ENCODE data around the gene CCL4. TPM values are rescaled to one million over a fixed set of nuclear protein-coding genes. Genes with fewer than 3 reads are reported as not detected.
"Not testable (repeated sequence)": the region's sequence is repeated elsewhere in the genome, so short reads cannot be mapped to it uniquely, and the experiment has no call there.

Gene CCL4
- polyA plus RNA-seq, 3 donors from 2014 or later: 748 to 1,008 (median 970) TPM

- peaks cover 13 to 19% (median 13%) of the 10 kb centered on the region in 3 donors for H3K27me3 Mint-ChIP-seq (ENCODE audit: low read depth in 3 of 3)
- peak overlapping the region; percentile 65 to 99 (median 69) for H3K4me3 Mint-ChIP-seq
- not testable (repeated sequence) for DNase-seq, H3K9me3 Mint-ChIP-seq
- peaks cover 24 to 30% (median 29%) of the 10 kb centered on the region in 3 donors for H3K36me3 Mint-ChIP-seq
- peaks cover 74 to 76% of the 10 kb centered on the region in 2 donors for H3K4me1 Mint-ChIP-seq
- peak overlapping the region; percentile 94 to 99 (median 98) for H3K27ac Mint-ChIP-seq
Measured at GRCh38 chr17:36108265-36108664, 4.6 kb downstream of the CCL4 start.

GRCh38 chr17:36111068-36111490 is 7.5 kb downstream of the CCL4 start:
- H3K4me3 Mint-ChIP-seq: no peak overlapping the region
- H3K27ac Mint-ChIP-seq: peak overlapping the region in 3 of 6 donors; percentile 18 to 81 (median 78)
- peaks cover 3 to 9% (median 7%) of the 10 kb centered on the region in 3 donors for H3K27me3 Mint-ChIP-seq (ENCODE audit: low read depth in 3 of 3)
- peaks cover 57 to 59% of the 10 kb centered on the region in 2 donors for H3K4me1 Mint-ChIP-seq
- DNase-seq: no peak
- peaks cover 11 to 24% (median 22%) of the 10 kb centered on the region in 3 donors for H3K36me3 Mint-ChIP-seq
- peaks cover 0 to 4% (median 0%) of the 10 kb centered on the region in 6 donors for H3K9me3 Mint-ChIP-seq

GRCh38 chr17:36112572-36112971 is 8.9 kb downstream of the CCL4 start:
- Mint-ChIP-seq H3K4me1 (peaks cover 46 to 52% of the 10 kb centered on the region in 2 donors), H3K36me3 (peaks cover 10 to 24% (median 22%) of the 10 kb centered on the region in 3 donors), H3K9me3 (peaks cover 0 to 4% (median 0%) of the 10 kb centered on the region in 6 donors), H3K27me3 (ENCODE audit: low read depth in 3 of 3) (peaks cover 2 to 7% (median 3%) of the 10 kb centered on the region in 3 donors), H3K4me3 (peak overlapping the region in 1 of 5 donors; percentile 10), H3K27ac (peak overlapping the region in 4 of 6 donors; percentile 18 to 41 (median 30))
- no peak for DNase-seq

GRCh38 chr17:36113131-36113530 is 9.5 kb downstream of the CCL4 start:
- not testable (repeated sequence) for H3K9me3 Mint-ChIP-seq; DNase-seq; H3K27me3 Mint-ChIP-seq (ENCODE audit: low read depth in 3 of 3); H3K4me3 Mint-ChIP-seq
- peak overlapping the region in 1 of 6 donors; percentile 49 for H3K27ac Mint-ChIP-seq
- peaks cover 41 to 47% of the 10 kb centered on the region in 2 donors for H3K4me1 Mint-ChIP-seq
- peaks cover 10 to 24% (median 22%) of the 10 kb centered on the region in 3 donors for H3K36me3 Mint-ChIP-seq

- peaks cover 44 to 48% of the 10 kb centered on the region in 2 donors for H3K4me1 Mint-ChIP-seq
- not testable (repeated sequence) for H3K27me3 Mint-ChIP-seq (ENCODE audit: low read depth in 3 of 3); H3K4me3 Mint-ChIP-seq; DNase-seq; H3K9me3 Mint-ChIP-seq
- peak overlapping the region in 1 of 6 donors; percentile 3 for H3K27ac Mint-ChIP-seq
- H3K36me3 Mint-ChIP-seq: peaks cover 10 to 24% (median 22%) of the 10 kb centered on the region in 3 donors
Measured at GRCh38 chr17:36114971-36115648, 11.5 kb downstream of the CCL4 start.

GRCh38 chr17:36115649-36115977 is 12.0 kb downstream of the CCL4 start:
- peak overlapping the region in 1 of 5 donors; percentile 18 for H3K4me3 Mint-ChIP-seq
- not testable (repeated sequence) for H3K9me3 Mint-ChIP-seq; H3K27me3 Mint-ChIP-seq (ENCODE audit: low read depth in 3 of 3); DNase-seq
- H3K27ac Mint-ChIP-seq: peak overlapping the region in 2 of 6 donors; percentile 3 to 86
- peaks cover 15 to 29% (median 23%) of the 10 kb centered on the region in 3 donors for H3K36me3 Mint-ChIP-seq
- peaks cover 49 to 50% of the 10 kb centered on the region in 2 donors for H3K4me1 Mint-ChIP-seq

- Mint-ChIP-seq H3K4me1 (peaks cover 46 to 53% of the 10 kb centered on the region in 2 donors), H3K36me3 (peaks cover 18 to 37% (median 21%) of the 10 kb centered on the region in 3 donors), H3K27me3 (ENCODE audit: low read depth in 3 of 3) (peaks cover 0 to 7% (median 5%) of the 10 kb centered on the region in 3 donors), H3K27ac (peak overlapping the region in 5 of 6 donors; percentile 22 to 81 (median 79)), H3K9me3 (peaks cover 0 to under 1% (median 0%) of the 10 kb centered on the region in 6 donors), H3K4me3 (peak overlapping the region in 3 of 5 donors; percentile 38 to 73 (median 38))
- DNase-seq: no peak
Measured at GRCh38 chr17:36117505-36118382, 14.1 kb downstream of the CCL4 start.

- Mint-ChIP-seq H3K27ac (peak overlapping the region in 5 of 6 donors; percentile 22 to 81 (median 72)), H3K9me3 (no peaks in the 10 kb centered on the region), H3K4me3 (peak overlapping the region in 4 of 5 donors; percentile 33 to 73 (median 36)), H3K27me3 (ENCODE audit: low read depth in 3 of 3) (peaks cover 0 to 7% (median 5%) of the 10 kb centered on the region in 3 donors), H3K36me3 (peaks cover 17 to 33% (median 19%) of the 10 kb centered on the region in 3 donors), H3K4me1 (peaks cover 44 to 51% of the 10 kb centered on the region in 2 donors)
- DNase-seq: peak in 2 of 3 donors; percentile 17 to 26
Measured at GRCh38 chr17:36118477-36119353, 15.1 kb downstream of the CCL4 start.

GRCh38 chr17:36120221-36120620 is 16.6 kb downstream of the CCL4 start:
- Mint-ChIP-seq H3K36me3 (peaks cover 11 to 25% (median 14%) of the 10 kb centered on the region in 3 donors), H3K4me3 (peak overlapping the region in 2 of 5 donors; percentile 30 to 38), H3K27ac (peak overlapping the region in 2 of 6 donors; percentile 2 to 57), H3K9me3 (peaks cover 0 to under 1% (median 0%) of the 10 kb centered on the region in 6 donors), H3K27me3 (ENCODE audit: low read depth in 3 of 3) (peaks cover 0 to 5% (median 5%) of the 10 kb centered on the region in 3 donors), H3K4me1 (peaks cover 39 to 48% of the 10 kb centered on the region in 2 donors)
- no peak for DNase-seq

GRCh38 chr17:36121099-36121498 is 17.5 kb downstream of the CCL4 start:
- peaks cover 35 to 48% of the 10 kb centered on the region in 2 donors for H3K4me1 Mint-ChIP-seq
- H3K27me3 Mint-ChIP-seq (ENCODE audit: low read depth in 3 of 3); DNase-seq; H3K9me3 Mint-ChIP-seq: not testable (repeated sequence)
- peak overlapping the region in 3 of 6 donors; percentile 12 to 57 (median 13) for H3K27ac Mint-ChIP-seq
- peak overlapping the region in 2 of 5 donors; percentile 30 to 38 for H3K4me3 Mint-ChIP-seq
- H3K36me3 Mint-ChIP-seq: peaks cover 14 to 30% (median 17%) of the 10 kb centered on the region in 3 donors

GRCh38 chr17:36123431-36123830 is 19.8 kb downstream of the CCL4 start:
- Mint-ChIP-seq H3K36me3 (peaks cover 34 to 51% (median 34%) of the 10 kb centered on the region in 3 donors), H3K4me1 (peaks cover 47 to 54% of the 10 kb centered on the region in 2 donors), H3K27me3 (ENCODE audit: low read depth in 3 of 3) (peaks cover 0 to 5% (median 4%) of the 10 kb centered on the region in 3 donors), H3K9me3 (peaks cover 0 to 12% (median 4%) of the 10 kb centered on the region in 6 donors), H3K27ac (peak overlapping the region in 5 of 6 donors; percentile 17 to 65 (median 42)), H3K4me3 (no peak overlapping the region)
- DNase-seq: no peak

- H3K9me3 Mint-ChIP-seq: peaks cover 0 to 12% (median 4%) of the 10 kb centered on the region in 6 donors
- peaks cover 0 to 4% (median 3%) of the 10 kb centered on the region in 3 donors for H3K27me3 Mint-ChIP-seq (ENCODE audit: low read depth in 3 of 3)
- DNase-seq: no peak
- no peak overlapping the region for H3K4me3 Mint-ChIP-seq
- H3K36me3 Mint-ChIP-seq: peaks cover 38 to 59% (median 43%) of the 10 kb centered on the region in 3 donors
- H3K4me1 Mint-ChIP-seq: peaks cover 41 to 49% of the 10 kb centered on the region in 2 donors
- H3K27ac Mint-ChIP-seq: peak overlapping the region in 5 of 6 donors; percentile 1 to 58 (median 38)
Measured at GRCh38 chr17:36124879-36125824, 21.5 kb downstream of the CCL4 start.

Measured in immature natural killer cell (primary cell).